Stimulated activated CD8-positive, alpha-beta memory T cell treated with anti-CD3 and anti-CD28 coated beads, Interleukin-12 subunit alpha, Interleukin-12 subunit beta, amount 100 ng/mL, for 24 hours (primary cell): ENCODE data around the gene PYGM.
"Not testable (repeated sequence)": the region's sequence is repeated elsewhere in the genome, so short reads cannot be mapped to it uniquely, and the experiment has no call there.

Experiments
- DNase-seq: peaks from one replicate; pipeline ENCODE4 v3.0.0-alpha.2; 2020; ENCODE audit errors: extremely low read depth

The PYGM gene

GRCh38 chr11:64716473-64717267 is 43.1 kb downstream of the PYGM start:
- DNase-seq, result no peak

GRCh38 chr11:64715756-64716472 is 43.9 kb downstream of the PYGM start:
- no peak for DNase-seq

- no peak for DNase-seq
Measured at GRCh38 chr11:64715110-64715509, 44.7 kb downstream of the PYGM start.

GRCh38 chr11:64714666-64715065 is 45.1 kb downstream of the PYGM start:
- DNase-seq, result no peak

DNA sequence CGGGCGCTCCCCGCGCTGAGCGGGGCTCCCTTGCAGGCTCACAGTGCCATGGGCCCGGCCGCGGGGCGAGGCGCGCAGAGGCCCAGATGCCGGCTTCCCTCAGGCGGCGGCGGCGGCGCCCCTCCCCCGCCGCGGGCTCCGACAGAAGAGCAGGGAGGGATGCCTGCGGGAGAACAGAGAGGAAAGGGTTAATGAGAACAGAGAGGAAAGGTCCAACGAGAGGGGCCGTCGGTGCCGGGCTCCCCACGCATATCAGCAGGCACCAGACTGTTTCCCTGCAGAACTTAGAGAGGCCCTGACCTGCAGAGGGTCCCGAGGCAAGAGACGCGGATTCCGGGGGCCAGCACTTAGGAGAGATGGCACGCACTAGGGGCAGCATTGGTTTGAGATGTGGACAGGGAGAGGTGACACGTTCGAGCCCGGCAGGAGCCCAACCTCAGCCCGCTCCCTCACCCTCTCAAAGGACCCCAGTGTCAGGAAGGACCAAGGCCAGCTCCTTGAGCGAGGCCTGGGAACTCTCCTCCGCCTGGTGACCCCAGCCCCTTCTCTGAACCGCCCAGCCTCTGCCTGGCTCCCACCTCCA is 45.9 kb downstream of the PYGM start:
- DNase-seq, result no peak

GRCh38 chr11:64713016-64713707 is 46.6 kb downstream of the PYGM start:
- DNase-seq, result no peak

DNA sequence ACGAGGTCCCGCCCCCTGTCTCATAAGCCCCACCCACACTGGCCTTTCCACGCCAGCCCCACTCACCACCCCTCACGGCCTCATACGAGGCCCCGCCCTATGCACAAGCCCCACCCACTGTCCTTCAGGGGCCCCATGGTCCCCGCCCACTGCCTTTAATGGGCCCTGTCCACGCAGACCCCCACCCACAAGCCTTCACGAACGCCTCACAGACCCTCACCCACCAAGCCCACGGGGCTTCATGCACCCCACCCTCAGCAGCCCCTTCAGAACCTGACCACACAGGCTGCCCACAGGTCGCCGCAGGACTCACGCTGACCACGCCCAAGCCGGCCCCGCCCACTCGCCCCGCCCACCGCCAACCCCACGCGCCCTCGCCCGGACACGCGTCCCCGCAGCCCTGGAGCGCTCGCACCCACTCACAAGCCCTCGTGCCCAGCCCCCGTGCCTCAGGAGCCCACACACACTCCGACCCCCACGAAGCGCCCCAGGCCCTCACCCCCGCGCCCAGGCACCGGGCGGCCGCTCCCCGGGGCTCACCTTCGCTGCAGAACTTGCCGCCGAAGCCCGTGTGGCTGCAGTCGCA is 47.3 kb downstream of the PYGM start:
- DNase-seq, result no peak

GRCh38 chr11:64711956-64712362 is 47.8 kb downstream of the PYGM start:
- DNase-seq, result no peak

DNA sequence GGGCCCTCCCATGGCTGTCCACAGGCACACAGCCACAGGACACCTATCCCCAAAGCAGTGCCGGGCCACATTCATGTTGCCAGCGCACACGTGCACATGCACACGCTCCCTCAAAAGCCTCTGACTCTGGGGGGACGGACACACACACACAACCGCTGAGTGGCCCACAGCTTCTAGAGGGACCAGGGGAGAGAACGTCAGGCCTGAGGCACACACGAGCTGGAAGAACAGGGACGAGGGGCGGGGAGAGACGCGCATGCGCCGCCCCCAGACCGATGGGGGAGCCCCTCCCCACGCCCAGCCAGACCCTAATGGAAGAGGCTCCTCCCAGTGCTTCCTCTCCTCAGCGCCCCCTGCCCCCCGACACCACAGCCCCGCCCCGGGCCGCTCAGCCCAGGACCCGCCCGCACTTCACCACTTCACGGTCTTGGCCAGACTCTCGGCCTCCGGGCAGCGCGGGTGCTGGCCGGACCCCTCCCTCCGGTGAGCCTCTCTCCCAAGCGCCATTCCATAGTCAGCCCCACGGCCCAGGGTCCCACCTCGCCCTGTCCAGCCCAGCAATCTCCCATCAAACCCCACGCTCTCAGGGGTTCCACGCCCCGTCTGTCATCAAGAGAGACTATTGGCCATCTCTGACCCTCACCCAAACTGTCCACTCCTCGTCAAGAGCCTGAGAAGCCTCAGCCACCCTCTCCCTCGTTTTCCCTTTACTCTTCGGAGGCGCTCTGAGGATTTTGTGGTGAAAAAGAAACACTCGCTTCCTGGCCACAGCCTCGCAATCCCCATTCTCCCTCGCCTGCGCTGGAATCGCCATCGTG is 48.4 kb downstream of the PYGM start:
- no peak for DNase-seq

DNA sequence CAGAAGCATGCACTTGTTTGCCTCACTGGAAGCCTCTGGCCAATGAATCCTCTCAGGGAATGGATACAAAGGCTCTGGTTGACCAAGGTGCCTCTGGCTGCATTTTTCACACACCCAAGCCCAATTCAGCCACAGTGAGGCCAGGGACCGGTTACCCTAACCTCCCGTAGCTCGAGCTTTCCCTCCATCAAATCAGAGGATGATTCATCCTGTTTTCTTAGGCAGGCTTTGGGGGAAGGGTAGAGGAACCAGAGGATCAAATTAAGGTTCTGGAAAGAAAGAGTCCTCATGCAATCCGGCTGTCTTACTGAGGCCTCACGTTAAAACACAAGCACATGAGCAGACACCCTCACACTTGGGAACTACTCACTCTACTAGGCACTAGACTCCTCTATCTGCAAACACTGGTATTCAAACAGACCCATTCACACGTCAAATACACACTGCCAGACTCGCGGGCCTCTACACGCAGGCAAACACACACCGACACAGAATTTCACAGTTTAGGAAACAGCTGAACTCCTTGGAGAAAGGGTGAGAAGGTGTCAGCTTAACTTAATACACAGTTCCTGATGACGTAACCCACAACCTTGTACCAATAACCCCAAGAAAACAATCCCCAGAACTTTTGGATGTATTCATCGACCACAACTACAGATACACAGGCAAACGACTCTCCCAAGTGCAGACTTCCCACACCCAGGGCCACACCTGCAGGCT is 49.2 kb downstream of the PYGM start:
- no peak for DNase-seq

GRCh38 chr11:64705501-64705900 is 54.3 kb downstream of the PYGM start:
- no peak for DNase-seq

- DNase-seq, result no peak
Measured at GRCh38 chr11:64703048-64703447, 56.7 kb downstream of the PYGM start.

DNA sequence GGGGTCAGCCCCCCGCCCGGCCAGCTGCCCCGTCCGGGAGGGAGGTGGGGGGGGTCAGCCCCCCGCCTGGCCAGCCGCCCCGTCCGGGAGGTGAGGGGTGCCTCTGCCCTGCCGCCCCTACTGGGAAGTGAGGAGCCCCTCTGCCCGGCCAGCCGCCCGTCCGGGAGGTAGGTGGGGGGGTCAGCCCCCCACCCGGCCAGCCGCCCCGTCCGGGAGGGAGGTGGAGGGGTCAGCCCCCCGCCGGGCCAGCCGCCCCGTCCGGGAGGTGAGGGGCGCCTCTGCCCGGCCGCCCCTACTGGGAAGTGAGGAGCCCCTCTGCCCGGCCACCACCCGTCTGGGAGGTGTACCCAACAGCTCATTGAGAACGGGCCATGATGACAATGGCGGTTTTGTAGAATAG is 57.8 kb downstream of the PYGM start:
- DNase-seq, result not testable (repeated sequence)

DNA sequence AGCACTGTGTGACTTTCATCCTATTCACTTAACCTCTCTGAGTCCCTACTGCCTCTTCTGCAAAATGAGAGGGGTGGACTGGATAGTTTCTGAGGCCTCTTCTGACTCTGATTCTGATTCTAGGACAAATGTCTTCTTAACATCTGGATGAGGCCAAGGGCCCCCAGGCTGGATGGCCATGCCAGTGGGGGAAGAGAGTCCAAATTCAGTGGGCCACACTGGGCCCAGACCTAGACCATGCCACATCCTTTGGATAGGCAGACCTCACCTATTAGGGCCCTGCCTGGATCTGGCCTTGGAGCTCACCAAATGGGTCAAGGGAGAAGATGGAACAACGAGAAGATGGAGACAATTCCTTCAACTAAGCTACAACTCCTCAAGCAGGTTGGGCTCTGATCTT is 61.3 kb downstream of the PYGM start:
- no peak for DNase-seq

DNA sequence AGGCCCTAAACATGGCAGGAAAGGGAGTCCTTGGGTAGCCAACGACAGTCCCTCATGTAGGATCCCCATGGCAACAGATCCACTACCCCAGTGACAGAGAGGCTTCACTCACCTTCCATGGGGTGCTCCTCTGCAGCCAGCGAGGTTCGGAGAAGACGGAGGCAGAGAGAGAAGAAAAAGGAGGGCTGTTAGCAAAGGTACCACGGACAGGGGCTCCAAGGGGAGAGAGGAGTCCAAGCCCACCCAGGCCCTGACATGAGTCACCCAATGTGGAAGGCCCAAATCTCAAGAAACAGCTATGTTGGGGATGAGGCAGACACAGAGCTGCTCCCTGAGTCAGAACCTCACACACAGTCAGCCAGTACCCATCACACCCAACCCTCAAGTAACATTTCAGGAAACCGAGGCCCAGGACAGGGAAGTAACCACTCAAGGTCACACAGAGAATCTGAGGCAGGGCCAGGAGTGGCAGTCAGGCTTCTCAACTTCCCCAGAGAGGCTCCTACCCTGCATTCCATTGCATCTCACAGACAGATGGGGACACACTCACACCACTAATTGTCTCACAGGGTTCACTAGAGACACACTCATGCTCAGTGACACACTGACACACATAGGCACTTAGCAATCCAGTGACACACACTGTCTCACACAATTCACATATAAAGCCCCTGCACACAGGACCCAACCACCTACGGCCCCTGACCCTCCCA is 62.0 kb downstream of the PYGM start:
- DNase-seq, result no peak
